Right hindlimb (tissue), 1 donor: ENCODE data around the gene RFX8.
"Not testable (repeated sequence)": the region's sequence is repeated elsewhere in the genome, so short reads cannot be mapped to it uniquely, and the experiment has no call there.

Source experiments
- DNase-seq: peaks from one replicate; pipeline ENCODE4 v3.0.0-alpha.2; 2018

Gene RFX8

DNA sequence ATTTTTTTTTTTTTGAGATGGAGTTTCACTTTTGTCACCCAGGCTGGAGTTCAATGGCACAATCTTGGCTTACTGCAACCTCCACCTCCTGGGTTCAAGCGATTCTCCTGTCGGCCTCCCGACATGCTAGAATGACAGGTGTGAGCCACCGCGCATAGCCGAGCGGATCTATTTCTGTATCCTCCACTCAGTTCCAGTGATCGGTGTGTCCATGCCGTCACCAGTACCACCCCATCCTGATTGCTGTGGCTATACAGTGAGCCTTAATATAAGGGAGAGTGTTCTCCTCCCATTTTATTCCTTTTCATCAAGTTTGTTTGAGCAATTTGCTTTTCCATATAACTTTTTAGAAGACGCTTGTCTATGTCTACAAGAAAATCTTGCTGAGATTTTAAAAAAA lies 35.2 kb downstream of the RFX8 start:
- no peak for DNase-seq

DNA sequence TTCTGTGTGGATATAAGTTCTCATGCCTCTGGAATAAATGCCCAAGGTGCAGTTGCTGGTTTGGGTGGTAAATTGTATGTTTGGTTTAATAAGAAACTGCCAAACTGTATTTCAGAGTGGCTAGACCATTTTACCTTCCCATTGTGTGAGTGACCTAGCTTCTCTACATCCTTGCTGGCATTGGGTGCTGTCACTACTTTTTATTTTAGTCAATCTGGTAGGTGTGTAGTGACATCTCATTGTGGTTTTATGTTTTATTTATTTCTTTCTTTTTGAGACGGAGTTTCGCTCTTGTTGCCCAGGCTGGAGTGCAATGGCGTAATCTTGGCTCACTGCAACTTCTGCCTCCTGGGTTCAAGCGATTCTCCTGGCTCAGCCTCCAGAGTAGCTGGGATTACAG lies 36.4 kb downstream of the RFX8 start:
- not testable (repeated sequence) for DNase-seq

DNA sequence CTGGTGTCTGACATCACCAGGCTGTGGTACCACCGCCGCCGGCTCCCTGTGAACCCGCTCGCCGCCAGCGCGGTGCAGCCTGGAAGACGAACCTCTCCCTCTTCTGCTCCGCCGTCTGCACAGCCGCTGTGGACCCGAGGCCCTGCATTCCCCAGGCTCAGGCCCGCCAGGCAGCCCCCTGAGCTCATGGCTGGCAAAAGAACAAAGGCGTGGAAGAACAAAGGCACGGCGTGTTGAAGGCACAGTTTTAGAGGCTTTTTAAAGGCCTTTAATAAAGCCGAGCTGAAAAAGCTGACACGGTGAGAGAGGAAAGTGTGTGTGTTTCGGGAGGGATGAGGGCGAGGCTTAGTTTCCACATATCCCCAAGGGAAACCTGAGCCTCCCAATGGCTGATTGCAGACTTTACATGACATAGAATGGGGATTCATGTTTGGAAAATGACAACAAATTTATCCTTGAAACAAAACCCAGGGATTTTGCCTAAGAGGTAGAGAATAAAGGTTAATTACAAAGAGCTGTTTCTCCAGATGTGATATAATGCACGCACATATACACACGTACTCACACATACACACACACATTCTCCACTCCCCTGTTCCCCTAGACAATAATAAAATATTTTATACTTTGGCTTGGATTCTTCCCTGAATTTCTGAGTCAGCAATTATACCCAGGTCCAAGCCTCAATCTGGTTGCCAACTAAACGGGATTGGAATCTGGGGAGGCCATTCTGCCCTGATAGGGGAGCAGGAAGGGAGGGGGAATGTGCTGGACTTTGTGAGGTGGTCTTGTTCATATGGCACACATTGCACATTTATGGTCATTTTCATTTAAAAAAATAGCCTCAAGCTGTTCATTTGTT lies 39.7 kb downstream of the RFX8 start:
- DNase-seq = peak; percentile 69

DNA sequence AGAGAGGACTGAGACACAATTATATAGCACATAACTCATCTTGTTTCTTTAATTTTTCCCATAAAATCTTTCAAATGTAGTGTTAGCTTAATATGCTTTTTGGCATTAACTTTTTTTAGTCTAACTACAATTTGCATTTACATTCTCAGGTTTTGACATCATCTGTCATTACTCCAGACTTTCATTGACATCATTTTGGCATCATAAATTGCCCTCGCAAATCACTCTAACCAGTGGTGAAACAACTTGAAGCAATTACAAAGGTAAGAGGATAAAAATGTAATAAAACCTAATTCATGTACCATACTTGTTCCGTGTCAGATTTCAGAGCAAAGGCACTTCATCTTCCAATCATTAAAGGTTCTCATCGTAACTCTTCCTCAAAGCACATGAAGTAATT lies 41.4 kb downstream of the RFX8 start:
- DNase-seq = no peak

DNA sequence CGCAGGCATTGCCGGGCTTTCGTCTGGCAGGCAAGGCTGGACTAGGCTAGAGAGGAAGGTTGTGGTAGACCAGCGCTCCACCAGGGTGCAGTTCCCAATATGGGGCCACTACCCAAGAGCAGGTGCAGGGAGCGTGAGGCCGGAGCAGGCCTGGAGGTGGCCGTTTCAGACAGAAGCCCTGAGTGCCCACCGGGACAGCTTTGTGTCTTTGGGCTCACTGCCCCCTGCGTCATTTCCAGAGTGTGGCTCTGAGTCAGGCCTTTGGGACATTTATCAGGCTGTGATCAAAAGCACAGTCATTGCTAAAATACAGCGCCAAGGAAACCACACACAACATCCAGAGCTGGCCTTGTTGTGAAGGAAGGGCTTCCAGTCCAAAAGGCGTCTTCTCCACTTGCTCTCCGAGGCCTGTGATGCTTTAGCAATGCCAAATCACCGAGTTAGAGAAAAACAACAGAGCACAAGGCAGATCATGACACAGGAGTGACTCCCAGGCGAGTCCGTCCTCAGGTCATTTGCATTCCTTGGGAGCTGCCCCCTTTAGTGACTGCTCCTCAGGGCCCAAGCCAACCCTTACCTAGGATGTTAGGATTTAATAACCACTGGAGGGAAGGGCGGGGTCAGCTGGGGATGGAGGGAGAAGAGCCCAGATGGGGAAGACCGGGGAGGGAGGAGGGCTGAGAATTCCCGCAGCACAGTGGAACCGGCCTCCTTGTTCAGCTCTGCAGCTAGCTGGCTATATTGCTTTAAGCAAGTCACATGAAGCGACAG lies 42.3 kb downstream of the RFX8 start:
- DNase-seq = peak; percentile 39

DNA sequence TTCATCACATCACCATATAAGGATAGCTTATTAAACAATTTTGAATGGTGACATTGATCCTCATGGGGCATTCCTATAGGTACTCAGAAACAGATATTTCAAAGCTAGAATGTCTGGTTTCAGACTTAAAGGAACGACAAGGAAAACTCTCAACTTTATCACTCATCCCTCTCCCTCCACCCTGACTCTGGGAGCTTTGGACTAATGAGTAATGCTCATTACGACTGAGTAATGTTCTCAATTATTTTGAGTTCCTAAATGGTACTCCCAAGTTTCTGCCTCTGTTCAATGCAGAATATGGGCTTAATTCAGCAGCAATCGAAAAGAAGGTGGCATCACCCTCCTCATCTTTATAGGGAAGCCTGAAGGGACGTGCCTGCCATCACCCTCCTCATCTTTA lies 43.4 kb downstream of the RFX8 start:
- DNase-seq = no peak

DNA sequence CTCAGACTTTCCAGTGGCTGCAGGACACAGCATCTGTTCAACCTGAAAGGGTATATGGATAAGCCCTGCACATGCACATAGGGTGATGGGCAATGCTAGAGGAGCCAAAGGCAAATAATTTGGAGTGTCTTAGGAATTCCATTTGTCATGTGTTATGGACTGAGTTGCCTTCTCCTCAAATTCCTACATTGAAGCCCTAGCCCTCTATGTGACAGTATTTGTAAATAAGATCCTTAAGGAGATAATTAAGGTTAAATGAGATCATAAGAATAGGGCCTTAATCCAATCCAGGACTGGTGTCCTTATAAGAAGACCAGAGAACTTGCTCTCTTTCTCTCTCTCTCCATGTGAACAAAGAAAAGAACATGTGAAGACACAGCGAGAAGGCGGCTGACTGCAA lies 44.8 kb downstream of the RFX8 start:
- no peak for DNase-seq

DNA sequence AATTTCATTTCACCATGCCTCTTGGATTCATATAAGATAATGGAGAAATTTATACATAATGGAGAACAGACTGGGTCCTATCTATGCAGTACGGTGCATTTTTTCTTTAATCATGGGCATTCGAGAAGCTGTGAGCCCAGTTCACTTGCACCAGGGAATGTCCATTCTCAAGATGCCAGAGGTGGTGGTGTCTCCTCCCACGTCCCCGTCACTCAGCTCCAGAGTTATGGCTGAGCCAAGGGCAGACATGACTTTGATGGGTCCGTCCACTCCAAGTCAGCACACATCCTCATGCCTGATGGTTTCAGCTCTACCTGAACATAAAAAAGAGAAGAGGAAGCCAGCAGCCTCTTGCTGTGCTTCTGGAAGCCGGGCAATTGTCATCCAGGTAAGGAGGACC lies 45.5 kb downstream of the RFX8 start:
- no peak for DNase-seq

DNA sequence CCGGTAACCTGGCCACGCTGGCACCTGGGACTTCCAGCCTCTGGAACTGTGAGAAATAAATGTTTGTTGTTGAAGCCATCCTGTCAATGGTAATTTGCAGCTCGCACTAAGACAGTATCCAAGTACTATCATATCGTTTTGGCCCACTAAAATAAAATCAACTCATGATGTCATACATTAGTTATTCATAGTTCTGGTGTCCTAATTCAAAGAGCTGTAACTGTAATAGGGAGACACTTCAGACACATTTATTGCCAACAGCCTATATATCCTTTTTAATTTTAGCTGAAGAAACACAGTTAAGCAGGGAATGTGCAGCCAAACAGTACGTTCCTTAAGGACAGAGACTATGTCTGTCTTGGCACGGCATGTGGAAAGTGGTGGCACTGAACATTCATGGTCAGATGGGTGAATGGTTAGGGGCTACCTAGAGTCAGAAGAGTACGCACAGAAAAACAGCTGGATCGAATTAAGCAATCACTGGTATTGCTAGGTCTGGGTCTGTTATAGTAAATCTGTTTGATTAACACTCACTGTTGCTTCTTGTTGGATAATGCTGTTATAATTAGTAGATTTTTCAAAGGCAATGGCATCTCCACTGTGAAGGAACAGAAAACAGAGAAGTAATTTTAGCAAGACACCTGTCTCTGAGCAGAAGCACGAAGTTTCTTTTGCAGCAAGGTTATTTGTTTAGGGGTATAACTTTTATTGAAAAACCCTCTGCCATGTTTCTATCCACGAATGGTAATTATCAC lies 46.3 kb downstream of the RFX8 start:
- DNase-seq = no peak

DNA sequence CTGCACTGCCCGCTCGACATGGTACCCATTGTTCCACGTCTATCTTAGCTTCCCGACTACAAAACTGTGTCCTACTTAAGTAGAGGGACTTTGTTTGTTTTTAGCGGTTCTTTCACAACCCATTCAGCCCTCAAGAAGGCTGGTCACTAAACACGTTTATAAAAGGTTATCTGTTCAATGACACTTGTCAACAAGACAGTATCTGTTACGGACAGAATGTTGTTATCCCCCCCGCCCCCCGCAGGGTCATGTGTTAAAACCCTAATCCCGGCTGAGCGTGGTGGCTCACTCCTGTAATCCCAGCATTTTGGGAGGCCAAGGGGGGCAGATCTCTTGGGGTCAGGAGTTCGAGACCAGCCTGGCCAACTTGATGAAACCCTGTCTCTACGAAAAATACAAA lies 47.2 kb downstream of the RFX8 start:
- DNase-seq = no peak

DNA sequence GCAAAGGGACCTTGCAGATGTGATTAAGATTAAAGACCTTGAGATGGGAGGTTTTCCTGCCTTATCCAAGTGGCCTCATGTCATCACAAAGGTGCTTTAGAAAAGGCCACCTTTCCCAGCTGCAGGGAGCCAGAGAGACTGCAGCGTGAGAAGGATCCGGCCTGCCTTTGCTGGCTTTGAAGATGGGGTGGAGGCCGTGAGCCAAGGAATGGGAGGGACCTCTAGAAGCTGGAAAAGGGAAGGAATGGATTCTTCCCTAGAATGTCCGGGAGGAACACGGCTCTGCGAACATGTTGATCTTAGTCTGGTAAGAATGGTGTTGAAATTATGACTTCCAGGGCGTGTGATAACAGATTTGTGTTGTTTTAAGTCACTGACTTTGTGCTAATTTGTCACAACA lies 47.7 kb downstream of the RFX8 start:
- DNase-seq = no peak

DNA sequence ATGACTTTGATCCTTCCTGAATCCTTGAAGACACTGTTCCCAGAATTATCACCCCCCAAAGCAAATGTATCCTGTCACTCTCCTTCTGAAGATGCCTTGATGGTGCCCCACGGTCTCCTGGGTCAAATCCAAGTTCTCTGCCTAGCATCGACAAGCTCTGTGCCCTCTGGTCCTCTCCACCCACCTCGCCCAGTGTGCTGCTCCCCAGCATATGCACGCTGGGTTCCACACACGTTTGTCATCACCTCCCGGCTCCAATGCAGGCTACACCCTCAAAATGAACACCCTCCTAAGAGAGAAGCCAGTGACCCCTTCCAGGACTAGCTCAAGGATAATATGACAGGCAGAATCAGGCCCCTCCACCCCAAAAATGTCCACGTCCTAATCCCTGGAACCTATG lies 48.1 kb downstream of the RFX8 start:
- DNase-seq = no peak

DNA sequence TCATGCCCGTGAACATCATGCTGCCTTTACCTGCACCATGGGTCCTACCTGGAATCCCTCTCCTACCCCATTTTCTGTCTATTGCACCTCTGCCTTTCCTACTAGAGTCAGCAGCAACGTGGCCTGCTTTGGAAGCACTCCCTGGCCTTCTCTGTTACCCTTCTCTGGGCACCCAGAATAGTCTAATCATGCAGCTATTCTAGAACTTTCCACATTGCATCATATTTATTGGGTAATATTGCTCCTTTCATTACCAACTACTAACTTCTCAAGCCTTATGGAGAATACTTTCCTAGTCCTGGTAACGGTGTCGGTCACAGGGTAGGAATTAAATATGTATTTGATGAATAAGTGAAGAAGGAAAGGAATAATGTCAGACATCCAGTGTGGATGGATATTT lies 54.3 kb downstream of the RFX8 start:
- no peak for DNase-seq

DNA sequence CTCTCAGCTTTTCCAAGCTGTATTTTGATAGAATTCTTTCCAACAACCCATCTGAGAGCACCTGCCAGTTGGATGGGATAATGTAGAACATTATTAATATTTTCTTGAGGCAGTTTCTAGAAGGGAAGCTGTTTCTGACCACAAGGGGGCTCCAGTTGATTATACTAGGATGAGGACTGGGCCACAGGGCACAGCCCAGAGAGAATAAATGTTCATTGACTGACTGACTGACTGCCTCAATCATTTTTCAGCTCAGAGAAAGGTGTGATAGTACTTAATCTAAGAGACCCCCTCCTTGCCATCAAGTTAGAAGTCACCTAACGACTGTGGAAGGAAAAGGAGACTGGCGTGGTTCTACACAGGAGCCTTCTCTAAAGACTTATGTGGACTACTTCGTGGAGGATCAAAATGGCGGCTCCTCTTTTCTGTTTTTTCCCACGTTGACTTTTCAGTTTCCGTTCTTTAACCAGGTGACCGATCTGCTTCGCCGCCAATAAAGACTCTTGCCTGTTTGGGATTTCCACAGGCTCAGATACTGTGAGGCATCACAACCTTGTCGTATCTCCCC lies 55.7 kb downstream of the RFX8 start:
- DNase-seq = peak; percentile 71

DNA sequence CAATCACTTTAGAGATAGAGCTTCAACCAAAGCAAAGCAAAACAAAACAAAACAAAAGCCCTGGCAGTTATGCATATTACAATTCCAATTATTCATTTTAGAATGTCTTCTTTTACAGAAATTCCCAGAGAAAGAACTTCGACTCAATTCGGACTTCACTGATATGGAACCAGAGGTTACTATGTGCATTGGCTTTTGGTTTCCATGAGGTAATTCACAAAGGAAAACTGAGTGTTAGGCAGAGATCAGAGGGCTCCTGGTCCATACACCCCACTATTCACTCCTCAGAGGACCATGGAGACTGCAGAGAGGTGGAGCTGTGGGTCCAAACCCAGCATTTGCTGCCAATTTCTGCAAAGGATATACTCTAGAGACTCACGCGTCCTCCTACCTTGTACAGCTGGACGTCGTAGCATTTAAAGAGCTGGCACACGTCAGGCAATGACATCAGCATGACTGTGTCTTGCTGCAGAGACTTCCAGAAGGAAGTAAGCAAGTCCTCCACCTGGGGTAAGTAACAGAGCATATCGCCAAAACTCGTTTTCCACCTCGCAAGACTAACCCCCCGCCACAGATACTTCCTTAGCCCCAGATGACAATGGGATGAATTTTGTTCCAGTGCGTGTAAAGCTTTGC lies 56.3 kb downstream of the RFX8 start:
- DNase-seq = peak; percentile 72

DNA sequence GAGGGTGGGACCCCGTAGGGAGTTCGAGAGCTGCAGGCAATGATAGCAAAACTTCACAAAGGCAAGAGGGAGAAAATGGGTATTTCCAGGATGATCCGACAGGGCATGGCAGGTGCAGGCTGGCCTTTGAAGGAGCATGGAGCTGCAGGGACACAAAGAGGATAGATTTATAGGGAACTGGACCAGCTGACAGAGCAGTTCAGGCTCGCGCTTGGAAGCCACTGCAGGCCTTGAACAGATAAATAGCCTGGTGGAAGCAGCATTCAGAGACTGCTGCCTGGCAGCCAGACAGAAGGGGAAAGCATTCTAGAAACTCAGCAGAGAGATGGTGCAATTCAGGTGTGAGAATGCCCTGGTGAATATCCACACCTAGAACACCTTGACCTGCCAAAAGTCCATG lies 58.3 kb downstream of the RFX8 start:
- no peak for DNase-seq

DNA sequence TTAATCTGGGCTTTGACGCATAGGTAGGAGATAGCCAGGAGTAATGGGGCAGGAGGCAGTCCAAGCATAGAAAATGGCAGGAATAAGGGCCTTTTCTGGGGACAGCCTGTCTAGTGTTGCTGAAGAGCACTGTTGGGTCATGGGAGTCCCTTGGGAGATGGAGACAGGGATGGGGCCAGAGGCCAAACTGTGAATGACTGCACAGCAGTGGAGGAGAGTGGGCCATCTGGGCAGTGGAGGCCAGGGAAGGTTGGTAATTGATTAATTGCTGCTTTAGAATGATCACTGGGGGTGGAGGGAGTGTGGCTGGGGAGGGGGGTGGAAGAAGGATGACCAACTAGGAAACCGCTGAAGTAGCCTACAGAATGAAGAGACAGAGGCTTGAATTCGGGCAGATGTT lies 59.0 kb downstream of the RFX8 start:
- DNase-seq = no peak

DNA sequence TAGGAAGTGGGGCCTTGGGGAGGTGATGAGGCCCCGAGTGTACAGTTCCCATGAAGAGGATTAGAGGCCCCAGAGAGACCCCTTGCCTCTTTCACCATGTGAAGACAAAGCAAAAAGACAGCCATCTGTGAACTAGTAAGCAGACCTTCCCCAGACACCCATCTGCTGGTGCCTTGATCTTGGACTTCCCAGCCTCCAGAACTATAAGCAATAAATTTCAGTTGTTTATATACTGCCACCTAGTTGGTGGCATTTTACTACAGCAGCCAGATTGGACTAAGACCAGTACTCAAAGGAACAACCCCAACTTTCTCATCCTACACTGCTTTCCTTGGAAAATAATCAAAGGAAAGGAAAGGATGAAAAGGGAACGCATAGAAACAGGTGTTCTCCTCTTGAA lies 59.7 kb downstream of the RFX8 start:
- no peak for DNase-seq

DNA sequence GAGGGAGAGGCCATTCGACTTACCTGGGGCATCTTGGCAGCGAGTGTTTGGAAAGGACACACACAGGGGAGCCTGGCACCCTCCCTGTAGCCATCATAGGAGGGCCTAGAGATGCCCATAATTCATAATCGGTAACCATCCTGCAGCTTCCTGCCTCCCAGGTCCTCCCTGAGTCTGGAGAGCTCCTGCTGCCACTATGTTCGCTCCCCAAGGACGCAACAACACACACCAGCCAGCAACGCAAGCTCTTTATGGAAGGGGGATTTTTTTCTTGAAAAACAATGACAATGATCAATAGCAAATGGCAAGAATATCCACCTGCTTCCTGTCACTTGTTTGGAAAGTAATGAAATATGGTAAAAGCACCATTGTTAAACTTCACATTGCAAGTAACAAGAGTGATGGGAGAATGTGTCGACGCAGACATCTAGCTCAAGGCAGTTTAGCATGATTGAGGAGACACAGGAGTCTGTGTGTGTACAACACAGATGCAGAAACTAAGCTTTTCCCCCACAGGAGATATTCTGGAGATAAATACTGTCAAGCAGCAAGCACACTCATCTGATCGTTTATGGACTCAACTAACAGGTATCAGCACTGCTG lies 62.7 kb downstream of the RFX8 start:
- no peak for DNase-seq

DNA sequence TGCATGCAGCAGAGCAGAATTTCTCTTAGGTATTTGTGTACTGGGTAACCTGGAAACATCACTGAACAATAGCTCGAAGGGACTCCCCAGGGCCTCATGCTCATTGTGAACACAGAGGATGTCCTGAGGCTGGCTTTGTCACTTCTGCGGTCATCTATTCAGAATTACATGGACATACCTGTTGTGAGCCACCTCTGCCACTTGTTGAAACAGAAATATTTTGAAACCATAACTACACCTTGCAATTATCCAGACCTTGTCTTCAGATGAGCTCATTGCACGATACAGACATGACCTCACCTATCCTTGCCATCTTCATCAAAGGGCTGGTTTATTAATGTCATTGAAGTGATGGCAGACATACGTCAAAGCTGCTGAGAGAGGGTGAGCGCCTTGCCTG lies 64.2 kb downstream of the RFX8 start:
- no peak for DNase-seq

DNA sequence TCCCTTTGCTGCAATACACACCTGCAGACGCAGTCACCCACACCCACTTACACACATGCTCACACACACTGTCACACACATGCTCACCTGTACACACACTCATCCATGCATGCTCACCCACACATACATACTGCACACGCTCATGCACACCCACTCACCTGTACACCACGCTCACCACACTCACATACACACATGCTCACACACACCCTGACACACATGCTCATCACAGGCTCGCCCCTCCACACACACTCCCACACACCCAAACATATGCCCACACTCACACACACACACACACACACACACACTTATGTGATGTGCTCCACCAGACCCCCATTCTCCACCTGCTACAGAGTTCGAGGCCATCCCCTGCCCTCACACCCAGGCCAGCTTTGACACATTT lies 64.8 kb downstream of the RFX8 start:
- no peak for DNase-seq

DNA sequence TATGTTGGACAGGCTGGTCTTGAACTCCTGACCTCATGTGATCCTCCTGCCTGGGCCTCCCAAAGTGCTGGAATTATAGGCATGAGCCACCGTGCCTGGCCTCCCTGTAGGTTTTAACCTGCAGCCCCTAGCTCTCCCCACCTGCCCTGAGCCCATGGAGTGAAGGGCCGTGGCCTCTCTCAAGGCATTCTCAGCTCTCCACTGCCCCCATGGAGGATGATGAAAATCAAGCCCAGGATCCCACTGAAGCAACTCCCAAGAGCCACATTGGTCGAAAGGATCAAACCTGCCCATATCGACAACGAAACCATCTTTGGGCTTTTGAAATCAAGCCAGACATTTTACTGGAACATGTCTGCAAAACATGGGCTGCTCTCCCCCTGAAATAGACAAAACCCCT lies 65.2 kb downstream of the RFX8 start:
- no peak for DNase-seq
